Left ventricle myocardium inferior (tissue), 1 donor: ENCODE measurements around the gene CHST1. TPM values are rescaled to one million over a fixed set of nuclear protein-coding genes. Genes with fewer than 3 reads are reported as not detected.

Source experiments
- DNase-seq: peaks from one replicate; pipeline ENCODE4 v3.0.0-alpha.2; 2020
- H3K27ac ChIP-seq: fragments of 200-600 bp; replicated peaks from 2 replicates; pipeline ENCODE4 v1.8.0; 2021
- H3K27me3 ChIP-seq: fragments of 200-600 bp; 2 replicates; pipeline ENCODE4 v1.8.0; 2021; ENCODE audit warnings: low read depth
- H3K36me3 ChIP-seq: fragments of 200-600 bp; 2 replicates; pipeline ENCODE4 v1.8.0; 2021
- H3K4me1 ChIP-seq: fragments of 200-600 bp; 2 replicates; pipeline ENCODE4 v1.8.0; 2021
- H3K4me3 ChIP-seq: fragments of 200-600 bp; 2 replicates; pipeline ENCODE4 v1.8.0; 2021; ENCODE audit warnings: mild to moderate bottlenecking, moderate library complexity
- H3K9me3 ChIP-seq: fragments of 200-600 bp; replicated peaks from 2 replicates; pipeline ENCODE4 v1.8.0; 2021
- intact Hi-C: fragments of 100-400 bp; cut with micrococcal nuclease; formaldehyde crosslinking; loops from one replicate; pipeline ENCODE4 v1.11.0; 2022
- total RNA-seq: library from RNA; stranded (reverse); fragmentation: NEBNext Ultra II Directional; extraction: Animal tissue kit (Norgen Biotek cat#: 25700); gene quantifications from one replicate; pipeline ENCODE4 v1.2.1, GENCODE V29; 2021
- TF ChIP-seq, protein P1 (sequence below): fragments of 200-600 bp; IDR thresholded peaks from 2 replicates; pipeline ENCODE4 v1.8.0; 2021; ENCODE audit warnings: antibody characterized with exemption, mild to moderate bottlenecking, borderline replicate concordance
- donor health status: DM: no; HTN: yes; CAD: no; lungs with severe emphysema.

The CHST1 gene
- total RNA-seq, 1 donor from 2014 or later, result 2.9 TPM

DNA sequence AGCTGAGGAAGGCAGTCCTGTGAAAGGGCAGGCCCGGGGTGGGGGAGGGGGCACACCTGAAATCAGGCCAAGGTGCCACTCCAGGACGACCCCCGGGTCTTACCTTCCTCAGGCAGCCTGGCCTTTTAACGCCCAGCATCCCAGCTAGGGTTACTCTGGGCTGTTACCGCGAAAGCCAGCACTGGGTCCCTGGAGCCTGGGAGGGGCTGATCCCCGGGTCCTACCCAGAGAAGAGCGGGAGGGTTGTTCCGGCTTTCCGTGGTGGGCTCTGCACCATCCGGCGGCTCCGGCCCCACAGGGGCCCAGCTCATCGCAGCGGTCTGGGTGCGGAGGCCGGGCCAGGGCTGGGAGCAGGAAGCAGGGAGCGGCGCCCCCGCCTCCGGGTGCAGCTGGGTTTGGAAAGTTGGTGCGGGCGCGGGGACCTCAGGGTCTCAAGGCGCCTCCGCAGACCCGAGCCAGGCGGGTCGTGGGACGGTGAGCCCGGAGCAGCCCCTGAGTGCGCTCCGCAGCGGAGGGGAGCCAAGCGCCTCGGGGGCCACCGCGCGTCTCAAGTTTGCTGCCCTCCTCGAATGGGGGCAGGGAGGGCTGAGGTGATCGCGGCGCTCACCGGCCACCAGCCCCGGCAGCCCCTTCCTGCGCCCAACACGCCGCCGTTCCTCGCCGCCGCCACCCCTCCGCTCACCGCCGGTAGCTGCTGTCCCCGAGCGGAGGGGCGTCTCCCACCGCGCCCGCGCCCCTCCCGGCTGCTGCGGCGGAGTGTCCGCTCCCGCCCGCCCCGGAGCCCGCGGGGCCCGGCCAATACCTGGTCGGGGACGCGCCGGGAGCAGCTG lies 831 bp downstream of the CHST1 start:
- peak overlapping the region; percentile 86 for H3K4me3 ChIP-seq
- no peaks in the 10 kb centered on the region for H3K36me3 ChIP-seq
- no peaks in the 10 kb centered on the region for H3K9me3 ChIP-seq
- peaks cover 46% of the 10 kb centered on the region for H3K27me3 ChIP-seq
- TF ChIP-seq, protein P1, sequence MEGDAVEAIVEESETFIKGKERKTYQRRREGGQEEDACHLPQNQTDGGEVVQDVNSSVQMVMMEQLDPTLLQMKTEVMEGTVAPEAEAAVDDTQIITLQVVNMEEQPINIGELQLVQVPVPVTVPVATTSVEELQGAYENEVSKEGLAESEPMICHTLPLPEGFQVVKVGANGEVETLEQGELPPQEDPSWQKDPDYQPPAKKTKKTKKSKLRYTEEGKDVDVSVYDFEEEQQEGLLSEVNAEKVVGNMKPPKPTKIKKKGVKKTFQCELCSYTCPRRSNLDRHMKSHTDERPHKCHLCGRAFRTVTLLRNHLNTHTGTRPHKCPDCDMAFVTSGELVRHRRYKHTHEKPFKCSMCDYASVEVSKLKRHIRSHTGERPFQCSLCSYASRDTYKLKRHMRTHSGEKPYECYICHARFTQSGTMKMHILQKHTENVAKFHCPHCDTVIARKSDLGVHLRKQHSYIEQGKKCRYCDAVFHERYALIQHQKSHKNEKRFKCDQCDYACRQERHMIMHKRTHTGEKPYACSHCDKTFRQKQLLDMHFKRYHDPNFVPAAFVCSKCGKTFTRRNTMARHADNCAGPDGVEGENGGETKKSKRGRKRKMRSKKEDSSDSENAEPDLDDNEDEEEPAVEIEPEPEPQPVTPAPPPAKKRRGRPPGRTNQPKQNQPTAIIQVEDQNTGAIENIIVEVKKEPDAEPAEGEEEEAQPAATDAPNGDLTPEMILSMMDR, result no peak
- DNase-seq, result no peak
- peak overlapping the region; percentile 64 for H3K27ac ChIP-seq
- intact Hi-C loops, result loop anchor here (10.0 kb wide), 1 partner anchor 100 kb away; no protein-coding TSS in a partner anchor
- H3K4me1 ChIP-seq, result peaks cover 63% of the 10 kb centered on the region

DNA sequence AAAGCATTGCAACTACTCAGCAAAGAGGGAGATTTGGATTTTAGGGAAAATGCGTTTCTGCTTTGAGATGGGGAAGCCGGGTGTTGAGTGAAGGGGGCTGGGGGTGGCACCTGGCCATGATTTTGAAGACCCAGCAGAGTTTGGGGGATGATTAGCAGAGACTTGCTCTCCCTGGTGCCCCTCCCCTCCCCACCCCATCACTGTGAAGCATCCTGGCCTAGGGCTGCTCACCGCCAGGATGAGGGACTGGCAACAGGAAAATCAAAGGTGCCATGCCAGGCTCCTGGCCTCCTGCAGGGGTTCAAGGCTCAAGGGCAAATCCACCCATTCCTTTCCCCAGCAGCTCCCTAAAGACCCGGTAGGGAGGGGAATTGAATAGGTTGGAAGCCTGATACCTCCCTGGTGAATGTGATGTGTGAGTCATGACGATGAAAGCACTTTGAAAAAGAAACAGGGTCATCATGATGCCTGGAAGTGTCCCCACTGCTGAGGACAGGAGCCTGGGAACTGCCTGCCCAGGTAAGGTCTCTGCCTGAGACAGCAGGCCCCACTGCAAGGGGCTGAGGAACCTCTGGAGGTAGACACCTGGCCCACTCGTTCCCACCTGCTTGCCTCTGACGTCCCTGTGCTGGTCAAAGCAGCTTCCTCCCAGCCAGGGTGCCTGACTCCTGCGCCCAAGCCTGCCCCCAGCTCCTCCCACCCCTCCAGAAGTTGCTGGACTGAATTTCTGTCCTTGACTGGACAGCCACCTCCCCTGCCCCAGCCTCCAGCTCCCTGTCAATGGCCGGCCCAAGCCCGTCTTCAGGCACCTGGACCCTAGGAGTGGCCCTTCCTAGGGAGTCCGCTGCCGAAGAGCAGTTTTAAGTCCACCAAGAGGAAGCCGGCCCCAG lies 1.7 kb downstream of the CHST1 start:
- H3K27ac ChIP-seq, result no peak overlapping the region
- no peaks in the 10 kb centered on the region for H3K36me3 ChIP-seq
- H3K27me3 ChIP-seq, result peaks cover 54% of the 10 kb centered on the region
- intact Hi-C loops, result loop anchor here (10.0 kb wide), 1 partner anchor 101 kb away; no protein-coding TSS in a partner anchor
- H3K4me3 ChIP-seq, result peak overlapping the region; percentile 86
- TF ChIP-seq, protein P1, result no peak
- H3K4me1 ChIP-seq, result peaks cover 72% of the 10 kb centered on the region
- no peak for DNase-seq
- no peaks in the 10 kb centered on the region for H3K9me3 ChIP-seq

DNA sequence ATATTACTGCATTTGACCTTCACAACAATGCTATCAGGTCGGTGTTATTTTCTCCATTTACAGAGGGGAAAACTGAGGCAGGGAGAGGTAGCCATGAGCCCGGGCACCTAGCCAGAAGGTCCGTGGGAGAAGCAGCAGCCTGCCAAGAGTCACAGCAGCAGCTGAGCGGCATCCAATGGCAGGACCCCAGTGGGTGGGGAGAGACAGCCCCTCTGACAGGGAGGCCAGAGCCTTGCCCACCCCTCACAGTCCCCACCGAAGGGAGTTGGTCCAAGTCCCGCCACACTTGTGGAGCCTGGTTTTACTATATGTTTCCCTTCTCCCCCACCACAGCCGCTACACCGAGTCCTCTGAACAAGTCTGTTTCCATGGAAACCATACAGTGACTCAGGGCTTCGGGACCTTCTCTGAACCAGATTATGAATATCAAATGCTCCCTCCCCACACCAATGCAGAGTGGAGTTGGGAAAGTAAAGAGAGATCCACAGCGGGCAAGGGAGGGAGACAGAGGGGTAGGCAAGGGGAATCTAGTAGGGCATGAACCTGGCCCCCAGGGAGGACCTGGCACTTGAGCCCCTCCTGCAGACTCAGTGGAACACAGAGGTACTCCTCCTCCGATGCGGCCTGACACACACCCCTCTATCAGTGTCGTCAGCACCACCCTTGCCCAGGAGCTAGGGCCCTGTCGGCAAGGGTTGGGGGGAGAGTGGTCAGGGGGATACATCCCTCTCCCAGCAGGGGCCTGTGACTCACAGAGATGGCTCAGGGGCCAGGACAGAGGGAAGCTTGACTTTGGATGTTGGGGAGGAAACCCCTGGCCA lies 2.5 kb downstream of the CHST1 start:
- Histone ChIP-seq H3K27me3 (peaks cover 57% of the 10 kb centered on the region), H3K4me1 (peaks cover 80% of the 10 kb centered on the region), H3K27ac (no peak overlapping the region), H3K36me3 (no peaks in the 10 kb centered on the region), H3K4me3 (no peak overlapping the region), H3K9me3 (no peaks in the 10 kb centered on the region)
- DNase-seq, result no peak
- TF ChIP-seq, protein P1, result no peak
- intact Hi-C loops, result loop anchor here (10.0 kb wide), 1 partner anchor 102 kb away; no protein-coding TSS in a partner anchor

DNA sequence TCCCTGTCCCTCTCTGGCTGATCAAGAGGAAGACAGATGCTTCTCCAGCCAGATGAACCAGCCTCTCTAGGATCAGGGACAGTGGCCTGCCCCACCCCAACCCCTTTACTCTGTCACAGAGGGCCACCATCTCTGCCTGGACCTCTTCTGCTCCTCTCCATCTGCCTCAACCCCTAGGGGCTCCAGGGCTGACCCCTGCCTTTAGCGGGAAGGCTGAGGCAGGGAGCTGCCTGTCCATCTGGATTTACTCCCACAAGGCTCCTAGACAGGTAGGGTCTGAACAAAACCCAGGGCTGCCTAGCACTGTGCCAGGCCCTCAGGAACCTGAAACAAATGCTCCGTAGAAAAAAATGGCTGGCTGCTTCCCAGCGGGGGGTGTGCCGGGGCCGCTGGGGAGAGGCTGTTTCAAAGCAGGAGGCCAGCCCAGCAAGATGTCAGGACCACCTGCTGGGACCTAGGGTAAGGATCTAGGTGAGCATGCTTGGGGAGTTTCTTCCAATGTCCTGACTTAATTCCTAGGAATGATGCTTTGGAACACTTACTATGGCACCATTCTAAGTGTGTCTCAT lies 3.2 kb downstream of the CHST1 start:
- no peak overlapping the region for H3K27ac ChIP-seq
- peaks cover 83% of the 10 kb centered on the region for H3K4me1 ChIP-seq
- H3K9me3 ChIP-seq, result no peaks in the 10 kb centered on the region
- no peak overlapping the region for H3K4me3 ChIP-seq
- intact Hi-C loops, result loop anchor here (10.0 kb wide), 1 partner anchor 103 kb away; no protein-coding TSS in a partner anchor
- DNase-seq, result no peak
- peaks cover 57% of the 10 kb centered on the region for H3K27me3 ChIP-seq
- TF ChIP-seq, protein P1, result no peak
- no peaks in the 10 kb centered on the region for H3K36me3 ChIP-seq
